Measurements from ENCODE around the gene GNL3. TPM values are rescaled to one million over a fixed set of nuclear protein-coding genes. Genes with fewer than 3 reads are reported as not detected.

The GNL3 gene
- total RNA-seq (2021; fragmentation: NEBNext Ultra II Directional; extraction: Animal tissue kit (Norgen Biotek cat#: 25700)) (174 and 184 TPM in 2 replicates), polyA plus RNA-seq (2011; rRNA removed) (35.7 and 45.5 TPM in 2 replicates), polyA minus RNA-seq (2011; rRNA and poly(A)+ RNA removed) (72.7 and 83.0 TPM in 2 replicates)
- 86.4 TPM for polyA plus RNA-seq (2011; cell fraction: cytosol; rRNA removed)
- polyA plus RNA-seq (2011; cell fraction: nucleus; rRNA removed): 72.8 TPM
- polyA plus RNA-seq (2012, experiment 1 of 2): 111 to 199 TPM (median 124 TPM) in 4 replicates
- polyA plus RNA-seq (2012, experiment 2 of 2): 15.1 TPM
- polyA plus RNA-seq (2013, experiment 1 of 2): 298 TPM
- polyA plus RNA-seq (2013, experiment 2 of 2): 281 TPM
- polyA minus RNA-seq (2011; cell fraction: cytosol; rRNA and poly(A)+ RNA removed): 61.6 TPM
- polyA minus RNA-seq (2011; cell fraction: nucleus; rRNA and poly(A)+ RNA removed): 148 TPM
- long read RNA-seq, experiment 1, transcript GNL3-202 (15 exons, 2,040 nt): major isoform, 30 of 108 reads
- long read RNA-seq, experiment 1, partial matches to known transcripts: 66 of 108 reads
- long read RNA-seq, experiment 1, other reads (novel, unspliced or antisense): 12 of 108 reads
- long read RNA-seq, experiment 2, transcript GNL3-202 (15 exons, 2,040 nt): major isoform, 271 of 362 reads
- long read RNA-seq, experiment 2, partial matches to known transcripts: 61 of 362 reads
- long read RNA-seq, experiment 2, other reads (novel, unspliced or antisense): 27 of 362 reads

GRCh38 chr3:52685709-52686691 is at the start of gene GNL3, which contains the start of gene PBRM1:
Gene GNL3 (plus strand): TSS chr3:52686032. CDS start chr3:52686093, 61 bp downstream.
Gene PBRM1 (minus strand): TSS chr3:52685913.
- Histone ChIP-seq H4K20me1 (replicated peaks in 1 of 2; ENCODE audit: control insufficient read depth in 1 of 2, insufficient read depth in 2 of 2, low read length in 2 of 2) (peaks cover 0 to 1% of the 10 kb centered on the region in 2 experiments), H3K4me1 (replicated peaks in 1 of 4; ENCODE audit: control insufficient read depth in 3 of 4, insufficient read depth in 4 of 4, low read length in 3 of 4) (peaks cover 0 to 2% (median under 1%) of the 10 kb centered on the region in 4 experiments; a peak in 3 of 7 replicates), H3K79me1 (ENCODE audit: low read depth, low read length) (peaks cover 5% of the 10 kb centered on the region; the same call in 1 of the 2 replicates), H3K4me3 (ENCODE audit: extremely low read depth in 1 of 4, insufficient read depth in 2 of 4, low read depth in 3 of 4, low read length in 4 of 4) (peak within 1 kb of the TSS; percentile 75 to 99 (median 94)), H3K4ac (replicated peaks; ENCODE audit: insufficient read length, low read depth, low read length) (peak within 1 kb of the TSS; percentile 73), H3K27me3 (replicated peaks in 1 of 4; ENCODE audit: control insufficient read depth in 3 of 4, extremely low read depth in 1 of 4, insufficient read depth in 3 of 4, low read length in 3 of 4) (no peaks in the 10 kb centered on the region), H2AK5ac (ENCODE audit: low read depth, low read length) (peak within 1 kb of the TSS; percentile 33; the same call in 1 of the 2 replicates), H3K9me3 (ENCODE audit: insufficient read depth in 2 of 2, low read depth in 1 of 2, low read length in 1 of 2) (no peaks in the 10 kb centered on the region), H2BK15ac (ENCODE audit: low read length) (no peak within 1 kb of the TSS), H3K14ac (ENCODE audit: insufficient read length) (no peak within 1 kb of the TSS), H3K18ac (ENCODE audit: extremely low read depth, low read length) (peak within 1 kb of the TSS; percentile 91), H3K56ac (replicated peaks; ENCODE audit: insufficient read length, low read depth, low read length) (peak within 1 kb of the TSS; percentile 78), H3K23me2 (ENCODE audit: low read depth, low read length) (no peaks in the 10 kb centered on the region), H3K9ac (replicated peaks in 1 of 4; ENCODE audit: extremely low read depth in 1 of 4, low read depth in 3 of 4, low read length in 3 of 4) (peak within 1 kb of the TSS; percentile 94 to 99 (median 96)), H3K23ac (ENCODE audit: insufficient read length) (no peak within 1 kb of the TSS), H2AFZ (ENCODE audit: low read length) (peak within 1 kb of the TSS; percentile 25; the same call in 1 of the 2 replicates), H4K5ac (ENCODE audit: insufficient read length, low read depth, low read length) (peak within 1 kb of the TSS; percentile 87), H3K79me2 (ENCODE audit: control insufficient read depth in 1 of 2, insufficient read depth in 2 of 2, low read length in 2 of 2) (peaks cover 9 to 71% of the 10 kb centered on the region in 2 experiments), H2BK12ac (ENCODE audit: low read depth, low read length) (no peak within 1 kb of the TSS), H2BK5ac (ENCODE audit: low read depth, low read length) (peak within 1 kb of the TSS; percentile 80), H4K91ac (replicated peaks; ENCODE audit: insufficient read length, low read length) (peak within 1 kb of the TSS; percentile 90), H4K8ac (ENCODE audit: extremely low read depth, insufficient read depth, low read length) (peak within 1 kb of the TSS; percentile 98), H3K4me2 (ENCODE audit: insufficient read depth in 1 of 2, low read depth in 2 of 2, low read length in 2 of 2) (peak within 1 kb of the TSS; percentile 79 to 86), H2BK20ac (ENCODE audit: low read length) (no peak within 1 kb of the TSS), H3K27ac (ENCODE audit: low read depth, low read length) (peak within 1 kb of the TSS; percentile 92), H2BK120ac (replicated peaks; ENCODE audit: low read depth, low read length) (no peak within 1 kb of the TSS), H3K36me3 (ENCODE audit: control insufficient read depth in 2 of 4, insufficient read depth in 4 of 4, low read length in 3 of 4) (peaks cover 31 to 44% (median 39%) of the 10 kb centered on the region in 4 experiments)
- ChIA-PET CTCF (ENCODE audit: partially characterized antibody) (interaction anchor here (1.0 kb wide), 1 partner anchor 20 kb away, joined by 3 read pairs; no protein-coding TSS in a partner anchor), POLR2A (ENCODE audit: partially characterized antibody) (interaction anchor here (0.6 to 16.2 kb wide), 18 partner anchors 9 to 347 kb away, joined by 3 to 347 read pairs (median 4); partner anchors contain the start of genes GLT8D1 and SPCS1)
- FAIRE-seq: no peak
- 1% methylated on average over 56 of the region's 82 CpGs; no CpG with 5 or more reads in 1 of the 2 experiments for WGBS, 2 experiments (ENCODE audit: extremely low coverage in 1 of 2, insufficient coverage in 1 of 2, insufficient read length in 1 of 2, insufficient replicate concordance in 2 of 2, low coverage in 1 of 2, low lambda C conversion rate in 2 of 2, missing lambda C conversion rate in 1 of 2)
- peak; percentile 81 to 91 for DNase-seq (ENCODE audit: low read depth in 1 of 2, low spot score in 2 of 2)
- peak; percentile 18; the same call in 1 of the 2 replicates for TF ChIP-seq NRF1 (IDR thresholded peaks at IDR 0.05; ENCODE audit: low read depth, low read length)
- TF ChIP-seq PHF8 (conservative IDR thresholded peaks at IDR 0.05; ENCODE audit: low read depth, low read length): peak; percentile 86
- TF ChIP-seq SAP30 (IDR thresholded peaks at IDR 0.05; ENCODE audit: insufficient read depth, insufficient replicate concordance, low read length): peak; percentile 98
- peak; percentile 89 for TF ChIP-seq TAF7 (optimal IDR thresholded peaks at IDR 0.05; ENCODE audit: borderline replicate concordance, low read depth, low read length)
- TF ChIP-seq, protein P1, sequence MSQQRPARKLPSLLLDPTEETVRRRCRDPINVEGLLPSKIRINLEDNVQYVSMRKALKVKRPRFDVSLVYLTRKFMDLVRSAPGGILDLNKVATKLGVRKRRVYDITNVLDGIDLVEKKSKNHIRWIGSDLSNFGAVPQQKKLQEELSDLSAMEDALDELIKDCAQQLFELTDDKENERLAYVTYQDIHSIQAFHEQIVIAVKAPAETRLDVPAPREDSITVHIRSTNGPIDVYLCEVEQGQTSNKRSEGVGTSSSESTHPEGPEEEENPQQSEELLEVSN (IDR thresholded peaks at IDR 0.05): peak; percentile 16; the same call in 1 of the 2 replicates

All from H1 (cell line).